Stimulated activated memory B cell treated with anti-CD40 and anti-IgM and Interleukin-4, amounts not matched to agents 10 μg/mL and 1 μg/mL and 100 μg/mL, for 72 hours (primary cell): ENCODE data around the gene TYRO3.

Source experiments
- ATAC-seq: fragments of 150-1000 bp; cut with Tn5 transposase; 2 replicates; pipeline ENCODE4 v1.10.0; 2021
- H3K27ac Mint-ChIP-seq: one replicate; pipeline ENCODE4 v1.8.0; 2022; ENCODE audit warnings: mild to moderate bottlenecking, mixed read lengths
- H3K27me3 Mint-ChIP-seq: one replicate; pipeline ENCODE4 v1.8.0; 2022; ENCODE audit warnings: mixed read lengths
- H3K36me3 Mint-ChIP-seq: one replicate; pipeline ENCODE4 v1.8.0; 2022; ENCODE audit warnings: mixed read lengths
- H3K4me1 Mint-ChIP-seq: one replicate; pipeline ENCODE4 v1.8.0; 2022; ENCODE audit warnings: mixed read lengths
- H3K4me3 Mint-ChIP-seq: one replicate; pipeline ENCODE4 v1.8.0; 2022; ENCODE audit warnings: mild to moderate bottlenecking, moderate library complexity, mixed read lengths
- H3K9me3 Mint-ChIP-seq: one replicate; pipeline ENCODE4 v1.8.0; 2022; ENCODE audit warnings: mixed read lengths

TYRO3 gene

DNA sequence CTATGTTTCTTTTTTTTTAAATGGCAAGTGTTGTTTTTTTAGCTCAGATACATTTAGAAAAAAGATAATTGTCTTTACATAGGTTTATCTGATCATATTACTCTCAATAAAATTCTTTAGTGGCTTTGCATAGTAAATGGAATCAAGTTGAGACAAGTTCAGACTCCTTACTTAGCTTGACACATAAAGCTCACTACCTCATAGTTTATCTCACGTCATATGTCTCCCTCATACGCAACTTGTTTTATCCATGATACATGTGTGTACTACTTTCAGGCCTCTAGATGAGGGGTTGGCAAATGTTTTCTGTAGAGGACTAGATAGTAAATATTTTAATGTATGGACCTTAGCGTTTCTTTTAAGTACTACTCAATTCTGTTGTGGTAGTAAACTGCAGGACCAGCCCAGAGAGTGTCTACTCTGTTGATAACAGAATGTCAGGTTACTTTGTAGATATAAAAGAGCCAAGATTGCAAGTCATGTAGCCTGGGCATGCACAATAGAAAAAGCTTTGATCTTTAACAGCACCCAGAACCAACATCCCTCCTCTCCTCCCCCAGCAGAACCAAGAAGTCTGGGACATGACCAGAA lies 73.0 kb downstream of the TYRO3 start:
- H3K9me3 Mint-ChIP-seq = no peaks in the 10 kb centered on the region
- H3K4me3 Mint-ChIP-seq = no peak overlapping the region
- ATAC-seq = no peak

More for the DNA sequence above, 73.0 kb downstream of the TYRO3 start:
- Mint-ChIP-seq H3K36me3 (no peaks in the 10 kb centered on the region), H3K27me3 (no peaks in the 10 kb centered on the region), H3K4me1 (peaks cover 14% of the 10 kb centered on the region), H3K27ac (no peak overlapping the region)
